Mucosa of stomach (tissue), 1 donor: ENCODE results near the gene GPR137C.

Experiments used
- H3K27me3 ChIP-seq: one replicate; pipeline ENCODE4 v1.7.0; 2013; ENCODE audit warnings: mild to moderate bottlenecking, low read length; ENCODE audit not compliant: control insufficient read depth, insufficient read depth
- H3K36me3 ChIP-seq: one replicate; pipeline ENCODE4 v1.7.0; 2013; ENCODE audit warnings: low read length; ENCODE audit not compliant: control insufficient read depth, insufficient read depth
- H3K4me1 ChIP-seq: one replicate; pipeline ENCODE4 v1.7.0; 2013; ENCODE audit warnings: mild to moderate bottlenecking, low read length; ENCODE audit not compliant: control insufficient read depth, insufficient read depth
- H3K4me3 ChIP-seq: one replicate; pipeline ENCODE4 v1.7.0; 2013; ENCODE audit warnings: low read length
- H3K9ac ChIP-seq: one replicate; pipeline ENCODE4 v1.7.0; 2013; ENCODE audit warnings: mild to moderate bottlenecking, low read length, moderate library complexity
- H3K9me3 ChIP-seq: one replicate; pipeline ENCODE4 v1.7.0; 2013; ENCODE audit warnings: mild to moderate bottlenecking, low read length, moderate library complexity; ENCODE audit not compliant: control insufficient read depth
- donor health status: Pancreatic carcinoma.

The GPR137C gene

DNA sequence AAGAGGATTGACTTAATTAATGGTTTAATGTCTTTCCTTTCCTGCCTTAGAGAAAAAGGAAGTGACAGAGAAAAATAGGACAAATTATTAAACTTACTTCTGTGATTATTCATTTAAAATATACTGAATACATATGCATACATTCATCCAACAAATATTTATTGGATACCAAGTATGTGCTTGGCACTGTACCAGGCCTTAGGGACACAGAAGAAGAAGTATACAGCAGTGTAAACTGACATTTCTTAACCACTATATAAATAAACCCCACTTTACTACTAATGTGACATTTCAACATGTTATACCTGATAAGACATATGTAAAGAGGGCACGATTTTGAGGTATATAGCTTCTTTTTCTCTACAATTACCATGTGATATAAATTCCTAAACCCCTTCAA, 89.1 kb downstream of the GPR137C start:
- Histone ChIP-seq H3K4me1 (no peaks in the 10 kb centered on the region), H3K9ac (no peak overlapping the region), H3K36me3 (no peaks in the 10 kb centered on the region), H3K4me3 (no peak overlapping the region), H3K27me3 (no peaks in the 10 kb centered on the region), H3K9me3 (no peaks in the 10 kb centered on the region)

DNA sequence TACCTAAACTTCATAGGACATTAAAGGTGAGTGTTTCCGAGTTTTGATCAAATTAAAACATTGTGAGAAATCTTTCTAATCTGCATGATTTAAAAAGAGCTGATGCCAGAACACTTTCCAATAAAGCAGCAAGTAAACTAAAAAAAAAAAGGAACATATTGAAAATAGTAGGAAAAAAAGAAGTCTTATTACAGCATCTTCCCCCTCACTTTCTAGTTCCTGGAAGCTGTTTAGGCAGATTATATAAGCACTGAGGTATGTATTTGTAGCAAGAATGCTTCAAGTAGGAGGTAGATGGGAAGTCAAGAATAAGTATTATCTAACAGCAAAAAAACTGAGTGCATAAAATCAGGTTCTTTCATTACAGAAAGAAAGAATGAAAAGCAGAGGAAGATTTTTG, 96.9 kb downstream of the GPR137C start:
- Histone ChIP-seq H3K36me3 (no peaks in the 10 kb centered on the region), H3K4me1 (no peaks in the 10 kb centered on the region), H3K4me3 (no peak overlapping the region)

DNA sequence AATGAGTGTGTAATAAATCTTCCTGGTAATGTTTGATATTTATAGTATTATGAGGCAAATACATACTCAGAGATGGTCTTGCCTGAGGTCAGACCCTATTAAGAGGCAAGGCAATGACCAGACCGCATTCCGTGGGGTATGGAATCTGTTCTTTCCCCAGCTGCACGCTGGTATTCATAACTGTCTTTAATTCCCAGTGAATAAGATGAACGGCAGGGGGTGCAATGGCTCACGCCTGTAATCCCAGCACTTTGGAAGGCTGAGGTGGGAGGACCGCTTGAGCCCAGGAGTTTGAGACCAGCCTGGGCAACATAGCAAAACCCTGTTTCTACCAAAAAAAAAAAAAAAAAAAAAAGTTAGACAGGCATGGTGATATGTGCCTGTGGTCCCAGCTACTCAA, 98.1 kb downstream of the GPR137C start:
- H3K36me3 ChIP-seq = no peaks in the 10 kb centered on the region

More for the DNA sequence above, 96.9 kb downstream of the GPR137C start:
- no peaks in the 10 kb centered on the region for H3K27me3 ChIP-seq
- H3K9me3 ChIP-seq = no peaks in the 10 kb centered on the region
- no peak overlapping the region for H3K9ac ChIP-seq

DNA sequence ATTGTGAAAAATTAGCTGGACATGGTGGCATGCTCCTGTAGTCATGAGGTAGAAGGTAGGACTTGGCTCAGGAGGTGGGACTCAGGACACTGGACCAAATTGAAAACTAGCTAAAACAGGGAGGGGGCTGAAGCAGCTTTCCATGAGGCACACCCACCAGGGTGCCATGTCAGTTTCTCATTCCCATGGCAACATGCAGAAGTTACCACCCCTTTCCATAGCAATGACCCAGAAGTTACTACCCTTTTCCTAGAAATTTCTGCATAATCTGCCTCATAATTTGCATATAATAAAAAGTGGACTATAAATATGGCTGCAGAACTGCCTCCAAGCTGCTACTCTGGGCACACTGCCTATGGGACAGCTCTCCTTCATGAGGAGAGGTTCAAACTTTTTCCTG, 104.3 kb downstream of the GPR137C start:
- H3K9me3 ChIP-seq = no peaks in the 10 kb centered on the region
- no peaks in the 10 kb centered on the region for H3K27me3 ChIP-seq
- no peak overlapping the region for H3K4me3 ChIP-seq
- H3K4me1 ChIP-seq = no peaks in the 10 kb centered on the region
- H3K36me3 ChIP-seq = peaks cover 5% of the 10 kb centered on the region
- no peak overlapping the region for H3K9ac ChIP-seq

More for the DNA sequence above, 98.1 kb downstream of the GPR137C start:
- no peaks in the 10 kb centered on the region for H3K27me3 ChIP-seq
- H3K9ac ChIP-seq = no peak overlapping the region
- H3K4me3 ChIP-seq = no peak overlapping the region
- H3K4me1 ChIP-seq = no peaks in the 10 kb centered on the region
- no peaks in the 10 kb centered on the region for H3K9me3 ChIP-seq

DNA sequence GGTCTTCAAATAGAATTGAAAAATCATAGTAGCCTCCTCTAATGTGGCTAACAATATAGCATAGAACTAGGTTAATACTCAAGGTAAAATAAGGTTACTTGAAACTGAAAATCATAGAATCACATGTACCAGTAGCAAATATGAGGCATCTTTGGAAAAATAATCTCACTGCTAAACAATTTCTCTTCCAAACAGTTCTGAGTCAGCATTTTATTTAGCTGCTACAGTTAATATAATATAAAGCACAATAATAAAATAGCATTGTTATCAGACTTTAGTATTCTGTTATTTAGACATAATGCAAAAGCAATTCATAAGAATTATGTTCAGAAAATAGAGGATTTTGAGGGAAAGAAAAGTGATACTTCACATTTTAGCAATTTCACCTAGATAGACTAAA, 107.7 kb downstream of the GPR137C start:
- no peak overlapping the region for H3K9ac ChIP-seq
- no peaks in the 10 kb centered on the region for H3K27me3 ChIP-seq
- H3K9me3 ChIP-seq = no peaks in the 10 kb centered on the region
- H3K4me3 ChIP-seq = no peak overlapping the region
- H3K36me3 ChIP-seq = peaks cover 5% of the 10 kb centered on the region
- no peaks in the 10 kb centered on the region for H3K4me1 ChIP-seq

DNA sequence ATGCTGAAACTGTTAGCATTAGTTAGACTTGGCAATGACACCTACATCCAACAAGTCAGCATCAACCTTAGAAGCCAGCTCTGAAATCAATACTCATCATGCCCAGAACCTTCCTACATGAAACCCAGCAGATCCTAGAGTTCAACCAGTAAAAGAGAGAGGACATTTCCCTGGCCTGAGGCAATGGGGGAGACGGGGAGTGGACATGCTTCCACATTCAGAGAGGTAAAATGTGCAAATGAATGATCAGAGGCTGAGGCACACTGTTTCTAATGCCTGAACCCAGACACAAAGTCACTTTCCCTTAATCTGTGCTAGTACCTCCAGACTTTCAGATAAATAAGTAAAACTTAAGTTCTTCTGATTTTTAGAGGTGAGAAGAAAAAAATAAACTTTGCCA, 108.2 kb downstream of the GPR137C start:
- Histone ChIP-seq H3K4me1 (no peaks in the 10 kb centered on the region), H3K9me3 (no peaks in the 10 kb centered on the region), H3K4me3 (no peak overlapping the region), H3K36me3 (peaks cover 5% of the 10 kb centered on the region), H3K9ac (no peak overlapping the region), H3K27me3 (no peaks in the 10 kb centered on the region)

GRCh38 chr14:52661314-52661713, 108.7 kb downstream of the GPR137C start:
- H3K4me1 ChIP-seq = no peaks in the 10 kb centered on the region

GRCh38 chr14:52663850-52664249, 111.2 kb downstream of the GPR137C start:
- Histone ChIP-seq H3K27me3 (no peaks in the 10 kb centered on the region), H3K36me3 (no peaks in the 10 kb centered on the region), H3K4me1 (no peaks in the 10 kb centered on the region), H3K9me3 (no peaks in the 10 kb centered on the region), H3K9ac (no peak overlapping the region), H3K4me3 (no peak overlapping the region)

More at GRCh38 chr14:52661314-52661713, 108.7 kb downstream of the GPR137C start:
- Histone ChIP-seq H3K4me3 (no peak overlapping the region), H3K36me3 (peaks cover 5% of the 10 kb centered on the region), H3K9me3 (no peaks in the 10 kb centered on the region), H3K27me3 (no peaks in the 10 kb centered on the region), H3K9ac (no peak overlapping the region)

DNA sequence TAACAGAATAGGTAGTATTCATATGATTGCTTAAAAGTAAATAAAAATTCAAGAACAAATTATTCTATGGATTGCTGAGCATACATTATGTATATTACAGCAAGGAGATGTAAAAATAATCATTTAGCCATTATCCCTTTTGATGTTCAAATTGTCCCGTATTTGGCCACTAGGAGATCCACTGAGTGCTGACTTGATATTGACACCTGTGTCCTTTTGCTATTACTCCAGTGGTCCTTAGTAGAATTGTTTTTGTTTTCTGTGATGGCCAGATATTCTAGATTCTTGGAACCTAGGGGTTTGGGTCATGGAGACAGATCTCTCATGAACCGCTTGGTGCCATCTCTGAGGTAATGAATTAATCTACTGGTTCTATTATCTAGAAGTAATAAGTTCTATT, 126.0 kb downstream of the GPR137C start:
- no peaks in the 10 kb centered on the region for H3K9me3 ChIP-seq
- no peak overlapping the region for H3K9ac ChIP-seq
- H3K36me3 ChIP-seq = peaks cover 7% of the 10 kb centered on the region
- H3K4me3 ChIP-seq = no peak overlapping the region
- no peaks in the 10 kb centered on the region for H3K27me3 ChIP-seq
- H3K4me1 ChIP-seq = peaks cover 5% of the 10 kb centered on the region

DNA sequence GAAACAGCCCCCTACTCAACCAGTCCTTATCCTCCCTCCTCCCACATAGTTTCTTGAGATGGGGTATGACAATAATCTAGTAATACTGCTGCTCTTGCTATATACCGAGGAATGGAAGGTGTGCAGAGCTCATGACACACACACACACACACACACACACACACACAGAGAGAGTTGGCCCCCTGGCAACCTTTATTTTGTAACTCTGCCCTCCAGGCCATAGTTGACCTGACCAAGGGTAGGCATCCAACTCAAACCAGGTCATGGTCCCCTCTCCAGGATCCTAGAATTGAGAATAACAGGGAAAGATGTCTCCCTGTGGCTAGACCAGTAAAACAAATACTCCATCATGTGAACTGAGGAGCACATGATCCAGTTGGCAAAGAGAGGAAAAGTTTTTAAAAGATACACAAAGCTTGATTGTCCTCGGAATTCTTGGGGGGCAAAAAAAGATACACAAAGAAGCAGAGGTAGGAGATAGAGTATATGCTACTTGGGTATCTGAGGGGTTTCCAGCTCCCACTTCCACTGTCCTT, 131.4 kb downstream of the GPR137C start:
- no peaks in the 10 kb centered on the region for H3K9me3 ChIP-seq
- H3K9ac ChIP-seq = no peak overlapping the region
- peaks cover 21% of the 10 kb centered on the region for H3K4me1 ChIP-seq
- no peaks in the 10 kb centered on the region for H3K36me3 ChIP-seq
- H3K4me3 ChIP-seq = no peak overlapping the region
- H3K27me3 ChIP-seq = no peaks in the 10 kb centered on the region

DNA sequence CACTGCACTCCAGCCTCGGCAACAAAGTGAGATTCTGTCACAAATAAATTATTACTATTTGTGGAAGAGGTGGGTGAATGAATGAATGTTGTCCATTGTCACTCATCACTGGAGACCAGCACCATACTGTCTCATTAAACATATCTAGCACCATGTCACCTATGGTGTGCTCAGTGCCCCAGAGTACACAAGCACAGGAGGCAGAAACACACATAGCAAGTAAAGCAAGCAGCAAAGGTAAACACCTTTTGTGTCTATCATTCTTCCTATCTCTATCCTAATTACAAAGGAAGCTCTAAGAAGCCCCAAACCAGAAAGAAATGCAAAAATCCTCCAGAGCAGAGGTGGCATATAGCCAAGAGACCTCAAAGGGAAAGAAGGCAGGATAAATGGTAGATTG, 133.5 kb downstream of the GPR137C start:
- H3K9me3 ChIP-seq = no peaks in the 10 kb centered on the region
- H3K36me3 ChIP-seq = no peaks in the 10 kb centered on the region
- H3K4me1 ChIP-seq = peaks cover 16% of the 10 kb centered on the region
- H3K27me3 ChIP-seq = no peaks in the 10 kb centered on the region
- H3K4me3 ChIP-seq = no peak overlapping the region
- H3K9ac ChIP-seq = no peak overlapping the region
